H1 (cell line): Measurements from ENCODE around the gene CCDC197. TPM values are rescaled to one million over a fixed set of nuclear protein-coding genes. Genes with fewer than 3 reads are reported as not detected.

Experiments
- GABPA ChIP-seq: IDR thresholded peaks from 2 replicates; pipeline ENCODE4 v1.6.1; 2011; ENCODE audit warnings: mild to moderate bottlenecking, low read length, moderate library complexity, borderline replicate concordance; ENCODE audit not compliant: insufficient read depth
- SIN3A ChIP-seq, 2 experiments: IDR thresholded peaks in 1 of 2; conservative IDR thresholded peaks in 1 of 2; 2 replicates each; pipeline ENCODE4 v1.6.1; 2011 to 2012; ENCODE audit warnings: low read length in 2 of 2, improper control_type of control experiment in 1 of 2, low read depth in 1 of 2, mild to moderate bottlenecking in 1 of 2
- YY1 ChIP-seq: IDR thresholded peaks from 2 replicates; pipeline ENCODE4 v1.6.1; 2011; ENCODE audit warnings: low read depth, mild to moderate bottlenecking, low read length
- polyA plus RNA-seq, 7 experiments: library from polyadenylated mRNA; depleted of rRNA in 3 of 7; stranded (reverse) in 5 of 7; unstranded in 2 of 7; fragments of >200 nt in 5 of 7; fragments of 200-250 nt in 2 of 7; gene quantifications; 1 replicate in 5 of 7; 2 replicates in 1 of 7; 4 replicates in 1 of 7; pipeline versions ENCODE4 v1.2.1 to v1.2.3, GENCODE V29; 2011 to 2013; ENCODE audit warnings: missing spikeins in 2 of 7, mixed read lengths in 2 of 7
- total RNA-seq: library from RNA; stranded (reverse); fragmentation: NEBNext Ultra II Directional; extraction: Animal tissue kit (Norgen Biotek cat#: 25700); gene quantifications from 2 replicates; pipeline ENCODE4 v1.2.1, GENCODE V29; 2021
- TF ChIP-seq, protein P1 (sequence below): IDR thresholded peaks from 2 replicates; pipeline ENCODE4 v1.6.1; 2012; ENCODE audit warnings: inconsistent platforms

CCDC197 gene
- total and polyA plus RNA-seq, 2 of the 8 experiments (the other 6 are each of a cell fraction or from before 2014, with no cell fraction given): not detected

DNA sequence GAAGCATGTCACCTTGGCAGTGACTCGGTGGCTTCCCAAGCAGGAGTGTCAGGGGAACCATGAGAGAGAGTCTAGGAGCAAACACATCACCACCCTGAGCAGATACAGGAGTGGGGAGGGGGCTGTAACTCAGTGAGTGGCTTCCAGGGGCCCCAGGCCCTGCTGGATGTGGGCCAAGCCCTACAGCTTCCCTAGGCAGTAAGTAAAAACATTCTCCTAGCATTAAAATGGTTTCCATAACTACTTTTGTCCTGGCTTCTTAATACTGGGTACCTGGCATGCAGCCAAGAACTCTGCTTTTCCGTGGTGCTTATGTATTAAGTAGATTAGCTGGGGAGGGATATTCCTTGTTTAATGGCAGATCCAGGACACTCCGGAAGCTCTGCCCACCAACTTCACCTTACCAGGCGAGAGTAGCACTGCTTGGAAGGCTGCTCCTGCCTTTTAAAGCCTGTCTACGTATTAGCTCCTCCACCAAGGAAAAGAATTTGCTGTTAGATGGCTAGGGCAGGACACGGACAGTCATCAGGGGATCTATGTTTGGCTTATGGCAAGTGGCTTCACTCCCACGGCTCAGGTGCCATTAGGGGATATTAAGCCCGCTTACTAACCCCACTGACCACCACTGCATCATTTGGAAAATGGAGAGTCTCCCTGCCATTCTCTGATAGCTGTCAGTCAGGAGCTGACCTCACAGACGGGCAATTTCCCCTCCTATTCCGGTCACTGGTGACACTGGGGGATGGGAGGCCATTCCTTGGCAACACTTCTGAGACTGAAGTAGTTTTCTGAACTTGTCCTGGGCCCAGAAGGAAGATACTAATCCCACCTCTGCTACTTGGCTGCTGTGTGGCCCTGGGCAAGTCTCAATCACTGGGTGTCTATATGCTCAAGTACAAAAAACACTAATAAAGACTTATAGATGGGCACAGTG, 51.9 kb downstream of the CCDC197 start (continued):
- TF ChIP-seq SIN3A (conservative IDR thresholded peaks at IDR 0.05 in 1 of 2, IDR thresholded peaks at IDR 0.05 in 1 of 2; ENCODE audit: low read depth in 1 of 2, low read length in 2 of 2) (no peak), GABPA (no peak), YY1 (no peak)
- TF ChIP-seq, protein P1, sequence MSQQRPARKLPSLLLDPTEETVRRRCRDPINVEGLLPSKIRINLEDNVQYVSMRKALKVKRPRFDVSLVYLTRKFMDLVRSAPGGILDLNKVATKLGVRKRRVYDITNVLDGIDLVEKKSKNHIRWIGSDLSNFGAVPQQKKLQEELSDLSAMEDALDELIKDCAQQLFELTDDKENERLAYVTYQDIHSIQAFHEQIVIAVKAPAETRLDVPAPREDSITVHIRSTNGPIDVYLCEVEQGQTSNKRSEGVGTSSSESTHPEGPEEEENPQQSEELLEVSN: no peak
- TF ChIP-seq, all 59 proteins: peak for 0
